Gastrocnemius medialis (tissue), 4 donors: ENCODE data around the gene UMAD1. TPM values are rescaled to one million over a fixed set of nuclear protein-coding genes. Genes with fewer than 3 reads are reported as not detected.

ENCODE experiments used
- ATAC-seq, 2 donors: fragments of 150-250 bp; one replicate each; pipeline ENCODE4 v1.9.1; 2016
- DNase-seq, 2 donors: peaks; one replicate each; pipeline ENCODE4 v3.0.0-alpha.2; 2019
- H3K27ac ChIP-seq, 4 donors: fragments of 200-600 bp; sonication (generic); 1 replicate in 1 of 4; 2 replicates in 3 of 4; pipeline ENCODE4 v1.5.1; 2016 to 2018; ENCODE audit warnings: mild to moderate bottlenecking in 2 of 4, moderate library complexity in 1 of 4
- H3K27me3 ChIP-seq, 3 donors: fragments of 200-600 bp; sonication (generic) in 2 of 3; 1 replicate in 1 of 3; 2 replicates in 2 of 3; pipeline versions ENCODE4 v1.5.1 to v1.6.0; 2016 to 2019; ENCODE audit warnings: mild to moderate bottlenecking in 1 of 3, moderate library complexity in 1 of 3
- H3K36me3 ChIP-seq, 2 donors: fragments of 200-600 bp; sonication (generic) in 1 of 2; one replicate each; pipeline ENCODE4 v1.5.1; 2017 to 2018
- H3K4me1 ChIP-seq, 2 donors: fragments of 200-600 bp; sonication (generic) in 1 of 2; one replicate each; pipeline ENCODE4 v1.5.1; 2016 to 2017; ENCODE audit warnings: mild to moderate bottlenecking in 2 of 2
- H3K4me3 ChIP-seq, 4 donors: fragments of 200-600 bp; sonication (generic) in 3 of 4; 1 replicate in 1 of 4; 2 replicates in 3 of 4; pipeline ENCODE4 v1.5.1; 2016 to 2019; ENCODE audit warnings: mild to moderate bottlenecking in 2 of 4
- H3K9me3 ChIP-seq, 3 donors: fragments of 200-600 bp; sonication (generic) in 2 of 3; 1 replicate in 1 of 3; 2 replicates in 2 of 3; pipeline ENCODE4 v1.5.1; 2016 to 2019
- CTCF ChIP-seq, 5 experiments: fragments of 450-650 bp in 3 of 5; fragments of 200-600 bp in 2 of 5; sonication (generic) in 2 of 5; IDR thresholded peaks in 4 of 5; conservative IDR thresholded peaks in 1 of 5; 1 replicate in 4 of 5; 2 replicates in 1 of 5; pipeline ENCODE4 v1.5.1; 2016 to 2019; ENCODE audit warnings: antibody characterized with exemption in 5 of 5, mild to moderate bottlenecking in 3 of 5, moderate library complexity in 3 of 5
- POLR2A ChIP-seq, 2 donors: fragments of 450-650 bp; IDR thresholded peaks; one replicate each; pipeline ENCODE4 v1.6.1; 2017; ENCODE audit warnings: antibody characterized with exemption in 2 of 2, mild to moderate bottlenecking in 2 of 2, moderate library complexity in 2 of 2
- in situ Hi-C, 4 donors: fragments of 200-750 bp; cut with MboI; loops; one replicate each; pipeline versions ENCODE4 v1.15.0 to v1.8.0; 2017; ENCODE audit warnings: low sequenced_read_pairs in 4 of 4
- intact Hi-C: fragments of 100-400 bp; cut with DNase I; formaldehyde crosslinking; loops from one replicate; pipeline ENCODE4 v1.15.1; 2023; ENCODE audit warnings: low total_unique reads
- total RNA-seq, 4 donors: library from RNA; depleted of rRNA; stranded (reverse); fragments of >200 nt; gene quantifications; one replicate each; pipeline versions ENCODE4 v1.1.0 to v1.2.3, GENCODE V29; 2016

The UMAD1 gene
- total RNA-seq, 4 donors from 2014 or later: 10.2 to 16.0 (median 11.1) TPM

GRCh38 chr7:7792056-7792455, 151.5 kb downstream of the UMAD1 start:
- Histone ChIP-seq H3K4me3 (no peak overlapping the region), H3K36me3 (no peaks in the 10 kb centered on the region), H3K27me3 (no peaks in the 10 kb centered on the region), H3K4me1 (peaks cover 10 to 11% of the 10 kb centered on the region in 2 donors), H3K9me3 (no peaks in the 10 kb centered on the region), H3K27ac (peak overlapping the region in 1 of 4 donors; percentile 47)
- intact Hi-C loops (no loop called here), in situ Hi-C loops (no loop called here)
- DNase-seq (no peak), ATAC-seq (peak in 1 of 2 donors; percentile 89)
- TF ChIP-seq CTCF (IDR thresholded peaks at IDR 0.05 in 4 of 5, conservative IDR thresholded peaks at IDR 0.05 in 1 of 5) (no peak), POLR2A (IDR thresholded peaks at IDR 0.05) (no peak)

DNA sequence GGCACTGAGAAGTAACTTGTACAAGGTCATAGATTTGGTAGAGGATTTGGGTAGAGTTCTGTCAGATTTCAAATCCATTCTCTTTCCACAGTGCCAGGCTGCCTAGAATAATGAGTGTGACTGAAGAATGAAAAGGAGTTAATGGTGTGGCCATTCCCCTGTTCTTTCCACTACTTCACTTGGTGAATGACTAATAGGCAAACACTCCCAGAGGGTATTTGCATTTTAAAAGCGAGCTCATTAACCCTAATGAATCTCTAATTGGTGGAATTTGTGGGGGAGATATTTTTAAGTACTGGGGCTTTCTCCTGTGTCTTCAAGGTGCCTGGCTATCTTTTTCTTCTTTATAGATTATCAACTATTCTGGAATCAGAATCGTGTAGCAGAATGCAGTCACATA, 152.7 kb downstream of the UMAD1 start:
- TF ChIP-seq CTCF (IDR thresholded peaks at IDR 0.05 in 4 of 5, conservative IDR thresholded peaks at IDR 0.05 in 1 of 5): no peak
- no peak for TF ChIP-seq POLR2A (IDR thresholded peaks at IDR 0.05)
- in situ Hi-C loops (no loop called here), intact Hi-C loops (no loop called here)
- ATAC-seq: no peak
- DNase-seq: no peak
- Histone ChIP-seq H3K4me3 (no peak overlapping the region), H3K27me3 (no peaks in the 10 kb centered on the region), H3K27ac (no peak overlapping the region), H3K4me1 (peaks cover 11 to 12% of the 10 kb centered on the region in 2 donors), H3K36me3 (no peaks in the 10 kb centered on the region), H3K9me3 (no peaks in the 10 kb centered on the region)

- no peak for DNase-seq
- no peak for ATAC-seq
- intact Hi-C loops (no loop called here), in situ Hi-C loops (no loop called here)
- H3K4me3 ChIP-seq: no peak overlapping the region
- TF ChIP-seq CTCF (IDR thresholded peaks at IDR 0.05 in 4 of 5, conservative IDR thresholded peaks at IDR 0.05 in 1 of 5) (no peak), POLR2A (IDR thresholded peaks at IDR 0.05) (no peak)
- no peaks in the 10 kb centered on the region for H3K27me3 ChIP-seq
- no peaks in the 10 kb centered on the region for H3K9me3 ChIP-seq
- H3K4me1 ChIP-seq: peaks cover 11 to 14% of the 10 kb centered on the region in 2 donors
- H3K36me3 ChIP-seq: no peaks in the 10 kb centered on the region
- H3K27ac ChIP-seq: no peak overlapping the region
Observed at GRCh38 chr7:7793921-7794320, 153.4 kb downstream of the UMAD1 start.

GRCh38 chr7:7795203-7795602, 154.7 kb downstream of the UMAD1 start:
- in situ Hi-C loops (no loop called here), intact Hi-C loops (no loop called here)
- Histone ChIP-seq H3K4me3 (no peak overlapping the region), H3K27ac (no peak overlapping the region), H3K27me3 (no peaks in the 10 kb centered on the region), H3K4me1 (peaks cover 11 to 14% of the 10 kb centered on the region in 2 donors), H3K36me3 (no peaks in the 10 kb centered on the region), H3K9me3 (no peaks in the 10 kb centered on the region)
- ATAC-seq: no peak
- TF ChIP-seq POLR2A (IDR thresholded peaks at IDR 0.05): no peak
- no peak for TF ChIP-seq CTCF (IDR thresholded peaks at IDR 0.05 in 4 of 5, conservative IDR thresholded peaks at IDR 0.05 in 1 of 5)
- no peak for DNase-seq

DNA sequence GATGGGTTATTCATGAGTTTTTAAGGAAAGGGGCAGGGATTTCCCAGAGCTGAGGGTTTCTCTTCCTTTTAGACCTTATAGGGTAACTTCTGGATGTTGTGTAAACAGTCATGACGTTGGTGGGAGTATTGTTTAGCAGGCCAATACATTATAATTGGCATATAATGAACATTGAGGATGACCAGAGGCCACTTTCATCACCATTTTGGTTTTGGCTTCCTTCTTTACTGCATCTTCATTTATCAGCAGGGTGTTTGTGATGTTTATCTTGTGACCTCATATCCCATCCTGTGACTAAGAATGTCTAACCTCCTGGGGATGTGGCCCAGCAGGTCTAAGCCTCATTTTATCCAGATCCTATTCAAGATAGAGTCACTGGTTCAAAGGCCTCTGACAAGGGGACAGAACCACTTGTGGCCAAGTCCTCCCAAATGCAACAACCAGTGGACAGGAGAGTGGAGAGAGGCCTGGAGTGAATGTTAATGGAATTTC, 155.1 kb downstream of the UMAD1 start:
- Histone ChIP-seq H3K27me3 (no peaks in the 10 kb centered on the region), H3K4me1 (peaks cover 11 to 14% of the 10 kb centered on the region in 2 donors), H3K27ac (no peak overlapping the region), H3K9me3 (no peaks in the 10 kb centered on the region), H3K4me3 (no peak overlapping the region), H3K36me3 (no peaks in the 10 kb centered on the region)
- TF ChIP-seq CTCF (IDR thresholded peaks at IDR 0.05 in 4 of 5, conservative IDR thresholded peaks at IDR 0.05 in 1 of 5): no peak
- no peak for TF ChIP-seq POLR2A (IDR thresholded peaks at IDR 0.05)
- intact Hi-C loops (no loop called here), in situ Hi-C loops (no loop called here)
- no peak for DNase-seq
- no peak for ATAC-seq
